ENCODE data around the gene PLEKHA8.

DNA sequence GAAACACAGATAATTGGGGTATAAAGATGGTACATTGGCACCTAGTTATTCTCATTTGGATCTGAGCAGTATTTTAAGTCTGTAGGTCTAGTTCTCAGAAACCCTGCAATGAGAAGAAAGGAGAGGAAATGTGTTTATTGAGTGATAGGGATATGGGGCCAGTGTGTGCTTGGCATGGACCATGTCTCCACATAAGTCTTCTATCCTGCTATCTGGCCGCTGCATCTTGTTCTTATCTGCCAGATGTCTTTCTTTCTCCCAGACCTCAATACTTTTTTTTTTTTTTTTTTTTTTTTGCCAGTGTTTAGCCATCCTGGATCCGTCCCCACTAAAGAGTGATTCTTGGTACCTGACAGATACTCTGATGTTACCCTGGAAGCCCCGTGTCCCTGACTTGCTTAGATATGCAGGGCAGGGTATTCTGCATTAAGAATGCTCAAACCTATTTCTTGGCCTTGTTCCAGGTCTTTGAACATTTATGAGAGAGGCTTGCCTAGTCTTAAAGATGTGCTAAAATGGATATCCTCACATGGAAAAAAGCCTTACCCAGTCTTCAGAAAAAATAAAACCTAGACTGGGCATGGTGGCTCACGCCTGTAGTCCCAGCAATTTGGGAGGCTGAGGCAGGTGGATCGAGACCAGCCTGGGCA is 116.6 kb downstream of the PLEKHA8 start:
- TF ChIP-seq, protein P1, sequence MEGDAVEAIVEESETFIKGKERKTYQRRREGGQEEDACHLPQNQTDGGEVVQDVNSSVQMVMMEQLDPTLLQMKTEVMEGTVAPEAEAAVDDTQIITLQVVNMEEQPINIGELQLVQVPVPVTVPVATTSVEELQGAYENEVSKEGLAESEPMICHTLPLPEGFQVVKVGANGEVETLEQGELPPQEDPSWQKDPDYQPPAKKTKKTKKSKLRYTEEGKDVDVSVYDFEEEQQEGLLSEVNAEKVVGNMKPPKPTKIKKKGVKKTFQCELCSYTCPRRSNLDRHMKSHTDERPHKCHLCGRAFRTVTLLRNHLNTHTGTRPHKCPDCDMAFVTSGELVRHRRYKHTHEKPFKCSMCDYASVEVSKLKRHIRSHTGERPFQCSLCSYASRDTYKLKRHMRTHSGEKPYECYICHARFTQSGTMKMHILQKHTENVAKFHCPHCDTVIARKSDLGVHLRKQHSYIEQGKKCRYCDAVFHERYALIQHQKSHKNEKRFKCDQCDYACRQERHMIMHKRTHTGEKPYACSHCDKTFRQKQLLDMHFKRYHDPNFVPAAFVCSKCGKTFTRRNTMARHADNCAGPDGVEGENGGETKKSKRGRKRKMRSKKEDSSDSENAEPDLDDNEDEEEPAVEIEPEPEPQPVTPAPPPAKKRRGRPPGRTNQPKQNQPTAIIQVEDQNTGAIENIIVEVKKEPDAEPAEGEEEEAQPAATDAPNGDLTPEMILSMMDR (IDR thresholded peaks at IDR 0.05), result no peak
- TF ChIP-seq POLR2A (IDR thresholded peaks at IDR 0.05), result no peak
